Fibroblast of skin of left quadriceps (primary cell): ENCODE results near the gene LENEP.

Experiments
- DNase-seq, 2 experiments: peaks; one replicate each; pipeline ENCODE4 v3.0.0-alpha.2; 2013; ENCODE audit warnings: low read depth in 2 of 2

LENEP gene

GRCh38 chr1:154998818-154999570 is 5.6 kb downstream of the LENEP start:
- peak in 1 of 2 experiments; percentile 41 for DNase-seq

- no peak for DNase-seq
Observed at GRCh38 chr1:154999571-155000410, 6.4 kb downstream of the LENEP start.

- DNase-seq: no peak
Observed at GRCh38 chr1:155000411-155000725, 7.0 kb downstream of the LENEP start.

- peak; percentile 57 to 71 for DNase-seq
Observed at GRCh38 chr1:155000726-155001424, 7.5 kb downstream of the LENEP start.

- DNase-seq: no peak
Observed at GRCh38 chr1:155001425-155001674, 8.0 kb downstream of the LENEP start.

GRCh38 chr1:155001675-155002463 is 8.5 kb downstream of the LENEP start:
- peak; percentile 97 to 98 for DNase-seq

- DNase-seq: no peak
Observed at GRCh38 chr1:155002464-155003226, 9.3 kb downstream of the LENEP start, which contains the start of gene ZBTB7B. ZBTB7B (plus strand) TSS chr1:155002802; CDS start chr1:155014661, 11,859 bp downstream.

- DNase-seq: no peak
Observed at GRCh38 chr1:155003227-155003765, 9.9 kb downstream of the LENEP start.

- no peak for DNase-seq
Observed at GRCh38 chr1:155003766-155004351, 10.5 kb downstream of the LENEP start.

GRCh38 chr1:155004352-155005075 is 11.1 kb downstream of the LENEP start:
- no peak for DNase-seq

- DNase-seq: no peak
Observed at GRCh38 chr1:155005076-155006011, 12.0 kb downstream of the LENEP start.

- DNase-seq: no peak
Observed at GRCh38 chr1:155006601-155007101, 13.3 kb downstream of the LENEP start.

GRCh38 chr1:155007251-155007828 is 14.0 kb downstream of the LENEP start:
- no peak for DNase-seq

GRCh38 chr1:155008015-155008941 is 14.9 kb downstream of the LENEP start:
- DNase-seq: no peak

GRCh38 chr1:155009221-155009711 is 15.9 kb downstream of the LENEP start:
- DNase-seq: no peak

- no peak for DNase-seq
Observed at GRCh38 chr1:155009742-155010141, 16.4 kb downstream of the LENEP start.
